HUES48 (cell line): Measurements from ENCODE around the gene TXNDC11.
A peak's percentile ranks its signal among the peaks of the same experiment; 100 is the strongest.
"Not testable (repeated sequence)": the region's sequence is repeated elsewhere in the genome, so short reads cannot be mapped to it uniquely, and the experiment has no call there.

ENCODE experiments used
- H3K27ac ChIP-seq: one replicate; pipeline ENCODE4 v1.7.0; 2013; ENCODE audit warnings: low read depth, low read length, inconsistent platforms
- H3K27me3 ChIP-seq: 2 replicates; pipeline ENCODE4 v1.6.1; 2013; ENCODE audit warnings: mild to moderate bottlenecking, low read length; ENCODE audit not compliant: control insufficient read depth, insufficient read depth
- H3K36me3 ChIP-seq: 2 replicates; pipeline ENCODE4 v1.6.1; 2013; ENCODE audit warnings: low read length; ENCODE audit not compliant: control insufficient read depth, insufficient read depth
- H3K4me1 ChIP-seq: 2 replicates; pipeline ENCODE4 v1.6.1; 2013; ENCODE audit warnings: mild to moderate bottlenecking, low read length; ENCODE audit not compliant: control insufficient read depth, insufficient read depth
- H3K4me3 ChIP-seq: 2 replicates; pipeline ENCODE4 v1.5.1; 2013; ENCODE audit warnings: mild to moderate bottlenecking, low read depth, low read length
- H3K9ac ChIP-seq: 2 replicates; pipeline ENCODE4 v1.6.1; 2013; ENCODE audit warnings: mild to moderate bottlenecking, low read depth, low read length, moderate library complexity
- H3K9me3 ChIP-seq: 2 replicates; pipeline ENCODE4 v1.6.1; 2013; ENCODE audit warnings: low read length; ENCODE audit not compliant: control insufficient read depth, insufficient read depth

TXNDC11 gene, protein sequence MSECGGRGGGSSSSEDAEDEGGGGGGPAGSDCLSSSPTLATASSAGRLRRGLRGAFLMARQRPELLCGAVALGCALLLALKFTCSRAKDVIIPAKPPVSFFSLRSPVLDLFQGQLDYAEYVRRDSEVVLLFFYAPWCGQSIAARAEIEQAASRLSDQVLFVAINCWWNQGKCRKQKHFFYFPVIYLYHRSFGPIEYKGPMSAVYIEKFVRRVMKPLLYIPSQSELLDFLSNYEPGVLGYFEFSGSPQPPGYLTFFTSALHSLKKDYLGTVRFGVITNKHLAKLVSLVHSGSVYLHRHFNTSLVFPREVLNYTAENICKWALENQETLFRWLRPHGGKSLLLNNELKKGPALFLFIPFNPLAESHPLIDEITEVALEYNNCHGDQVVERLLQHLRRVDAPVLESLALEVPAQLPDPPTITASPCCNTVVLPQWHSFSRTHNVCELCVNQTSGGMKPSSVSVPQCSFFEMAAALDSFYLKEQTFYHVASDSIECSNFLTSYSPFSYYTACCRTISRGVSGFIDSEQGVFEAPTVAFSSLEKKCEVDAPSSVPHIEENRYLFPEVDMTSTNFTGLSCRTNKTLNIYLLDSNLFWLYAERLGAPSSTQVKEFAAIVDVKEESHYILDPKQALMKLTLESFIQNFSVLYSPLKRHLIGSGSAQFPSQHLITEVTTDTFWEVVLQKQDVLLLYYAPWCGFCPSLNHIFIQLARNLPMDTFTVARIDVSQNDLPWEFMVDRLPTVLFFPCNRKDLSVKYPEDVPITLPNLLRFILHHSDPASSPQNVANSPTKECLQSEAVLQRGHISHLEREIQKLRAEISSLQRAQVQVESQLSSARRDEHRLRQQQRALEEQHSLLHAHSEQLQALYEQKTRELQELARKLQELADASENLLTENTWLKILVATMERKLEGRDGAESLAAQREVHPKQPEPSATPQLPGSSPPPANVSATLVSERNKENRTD

GRCh38 chr16:11742536-11743307 lies at the start of gene TXNDC11:
Gene TXNDC11, minus strand, starts transcription at chr16:11742857. Its CDS starts 127 bp downstream, at chr16:11742730.
- Histone ChIP-seq H3K4me1 (peaks cover 11% of the 10 kb centered on the region), H3K9ac (peak within 1 kb of the TSS; percentile 89), H3K4me3 (peak within 1 kb of the TSS; percentile 86), H3K27me3 (no peaks in the 10 kb centered on the region), H3K36me3 (no peaks in the 10 kb centered on the region), H3K27ac (peak within 1 kb of the TSS; percentile 84), H3K9me3 (no peaks in the 10 kb centered on the region)

DNA sequence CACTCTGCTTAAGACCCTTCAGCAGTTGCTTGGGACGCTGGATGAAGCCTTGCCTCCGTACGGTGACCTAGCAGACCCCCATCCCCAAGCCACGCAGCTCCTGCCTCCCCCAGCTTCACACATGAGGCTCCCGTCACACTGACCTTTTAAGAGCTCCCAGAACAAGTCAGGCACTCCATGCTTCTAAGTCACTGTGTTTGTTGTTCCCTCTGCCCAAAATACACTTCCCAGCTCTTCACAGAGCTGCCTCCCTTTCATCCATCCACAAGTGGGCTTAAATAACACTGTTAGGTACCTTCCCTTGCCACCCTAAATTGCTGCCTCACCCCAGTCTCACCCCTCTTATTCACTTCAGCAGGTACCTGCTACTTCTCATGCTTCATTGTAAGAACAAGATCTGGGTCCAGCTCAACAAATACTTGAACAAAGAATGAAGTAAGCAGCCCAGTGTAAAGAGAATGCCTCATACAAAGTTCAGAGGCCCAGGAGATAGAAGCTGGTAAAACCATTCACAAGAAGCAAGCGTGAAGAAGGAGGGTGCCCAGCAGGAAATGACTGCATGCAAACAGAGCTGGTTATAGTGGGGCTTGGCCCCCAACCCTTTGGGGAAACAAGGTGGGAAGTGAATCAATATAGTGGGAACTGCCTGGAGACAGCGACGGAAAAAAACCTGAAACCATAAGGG lies 48.6 kb upstream of the TXNDC11 start:
- Histone ChIP-seq H3K4me3 (no peak overlapping the region), H3K9me3 (no peaks in the 10 kb centered on the region), H3K27ac (peak overlapping the region; percentile 59), H3K9ac (peak overlapping the region; percentile 18; the same call in 1 of the 2 replicates), H3K36me3 (peaks cover 20% of the 10 kb centered on the region), H3K27me3 (no peaks in the 10 kb centered on the region), H3K4me1 (no peaks in the 10 kb centered on the region)

DNA sequence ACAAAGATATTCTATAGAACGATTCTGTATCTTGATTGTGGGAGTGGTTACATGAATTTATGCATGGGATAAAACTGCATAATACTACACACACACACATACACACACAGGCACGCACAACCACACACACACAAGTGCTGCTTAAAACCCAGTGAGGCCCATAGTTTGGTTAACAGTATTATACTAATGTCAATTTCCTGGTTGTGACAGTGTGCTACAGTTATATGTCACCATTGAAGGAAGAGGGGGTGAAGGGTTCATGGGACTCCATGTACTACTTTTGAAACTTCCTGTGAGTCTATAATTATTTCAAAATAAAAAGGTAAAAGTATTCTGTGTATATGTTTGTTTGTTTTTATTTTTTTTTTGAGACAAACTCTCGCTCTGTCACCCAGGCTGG lies 46.3 kb upstream of the TXNDC11 start:
- Histone ChIP-seq H3K36me3 (peaks cover 11% of the 10 kb centered on the region), H3K4me1 (no peaks in the 10 kb centered on the region)

DNA sequence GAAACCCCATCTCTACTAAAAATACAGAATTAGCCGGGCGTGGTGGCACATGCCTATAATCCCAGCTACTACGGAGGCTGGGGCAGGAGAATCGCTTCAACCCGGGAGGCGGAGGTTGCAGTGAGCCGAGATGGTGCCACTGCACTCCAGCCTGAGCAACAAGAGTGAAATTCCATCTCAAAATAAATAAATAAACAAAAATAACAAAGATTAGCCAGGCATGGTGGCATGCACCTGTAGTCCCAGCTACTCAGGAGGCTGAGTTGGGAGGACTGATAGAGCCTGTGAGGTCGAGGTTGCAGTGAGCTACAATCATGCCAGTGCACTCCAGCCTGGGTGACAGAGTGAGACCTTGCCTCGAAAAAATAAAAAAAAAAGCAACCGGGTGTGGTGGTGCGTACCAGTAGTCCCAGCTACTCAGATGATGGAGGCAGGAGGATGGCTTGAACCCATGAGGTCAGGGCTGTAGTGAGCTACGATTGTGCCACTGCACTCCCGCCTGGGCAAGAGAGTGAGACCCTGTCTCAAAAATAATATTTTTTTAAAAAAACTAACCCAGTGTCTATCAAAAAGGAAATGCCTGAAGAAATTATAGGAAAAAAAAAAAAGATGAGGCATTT lies 42.4 kb upstream of the TXNDC11 start:
- not testable (repeated sequence) for H3K36me3 ChIP-seq, H3K27me3 ChIP-seq, H3K27ac ChIP-seq, H3K4me3 ChIP-seq, H3K9ac ChIP-seq, H3K9me3 ChIP-seq, H3K4me1 ChIP-seq

More for the DNA sequence above, 46.3 kb upstream of the TXNDC11 start:
- Histone ChIP-seq H3K27me3 (no peaks in the 10 kb centered on the region), H3K4me3 (no peak overlapping the region), H3K27ac (no peak overlapping the region), H3K9ac (no peak overlapping the region), H3K9me3 (no peaks in the 10 kb centered on the region)

DNA sequence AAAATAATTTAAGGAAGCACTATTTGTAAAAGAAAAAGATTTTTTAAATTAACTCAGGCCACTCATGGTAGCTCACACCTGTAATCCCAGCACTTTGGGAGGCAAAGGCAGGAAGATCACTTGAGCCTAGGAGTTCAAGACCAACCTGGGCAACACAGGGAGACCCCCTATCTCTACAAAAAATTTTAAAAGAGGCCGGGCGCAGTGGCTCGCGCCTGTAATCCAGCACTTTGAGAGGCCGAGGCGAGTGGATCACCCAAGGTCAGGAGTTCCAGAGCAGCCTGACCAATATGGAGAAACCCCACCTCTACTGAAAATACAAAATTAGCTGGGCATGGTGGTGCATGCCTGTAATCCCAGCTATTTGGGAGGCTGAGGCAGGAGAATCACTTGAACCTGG lies 41.7 kb upstream of the TXNDC11 start:
- not testable (repeated sequence) for H3K27ac ChIP-seq, H3K4me1 ChIP-seq, H3K27me3 ChIP-seq, H3K9ac ChIP-seq, H3K9me3 ChIP-seq, H3K4me3 ChIP-seq
- peaks cover 11% of the 10 kb centered on the region for H3K36me3 ChIP-seq

- H3K9ac ChIP-seq: no peak overlapping the region
- H3K4me3 ChIP-seq: no peak overlapping the region
- peaks cover 15% of the 10 kb centered on the region for H3K36me3 ChIP-seq
- H3K9me3 ChIP-seq: no peaks in the 10 kb centered on the region
- no peaks in the 10 kb centered on the region for H3K27me3 ChIP-seq
- H3K27ac ChIP-seq: no peak overlapping the region
- no peaks in the 10 kb centered on the region for H3K4me1 ChIP-seq
These were observed 41.3 kb upstream of the TXNDC11 start for GRCh38 chr16:11784038-11784369.

DNA sequence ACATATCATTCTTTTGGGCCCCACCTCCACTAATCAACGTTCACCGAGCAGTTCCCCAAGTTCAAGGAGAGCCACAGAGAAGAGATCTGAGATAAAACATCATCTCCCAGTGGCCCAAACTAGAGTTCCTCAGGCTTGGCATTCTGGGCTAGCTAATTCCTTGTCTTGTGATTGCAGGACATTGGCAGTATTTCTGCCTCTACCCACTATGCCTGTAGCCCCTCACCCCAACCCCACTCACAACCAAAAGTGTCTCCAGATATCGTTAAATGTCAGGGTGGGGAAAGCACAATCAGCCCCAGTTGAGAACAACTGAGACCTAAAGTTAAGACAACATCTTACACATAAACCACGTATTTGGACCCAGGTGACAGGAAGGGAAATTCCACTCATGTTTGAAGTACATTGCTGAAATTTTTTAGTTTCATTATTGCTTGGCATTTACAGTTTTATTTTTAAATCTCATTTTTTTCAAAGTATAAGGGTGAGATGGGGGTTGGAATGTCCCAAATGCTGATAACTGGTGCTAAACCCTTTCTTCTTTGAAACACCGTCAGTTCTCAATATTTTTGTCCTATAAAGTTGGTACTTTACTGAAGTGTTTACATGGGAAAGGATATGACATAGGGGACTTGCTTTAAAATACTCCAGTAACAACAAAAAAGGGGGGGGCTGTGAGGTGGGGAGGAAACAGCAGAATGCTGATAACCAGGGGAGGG lies 40.8 kb upstream of the TXNDC11 start:
- H3K27ac ChIP-seq: no peak overlapping the region

DNA sequence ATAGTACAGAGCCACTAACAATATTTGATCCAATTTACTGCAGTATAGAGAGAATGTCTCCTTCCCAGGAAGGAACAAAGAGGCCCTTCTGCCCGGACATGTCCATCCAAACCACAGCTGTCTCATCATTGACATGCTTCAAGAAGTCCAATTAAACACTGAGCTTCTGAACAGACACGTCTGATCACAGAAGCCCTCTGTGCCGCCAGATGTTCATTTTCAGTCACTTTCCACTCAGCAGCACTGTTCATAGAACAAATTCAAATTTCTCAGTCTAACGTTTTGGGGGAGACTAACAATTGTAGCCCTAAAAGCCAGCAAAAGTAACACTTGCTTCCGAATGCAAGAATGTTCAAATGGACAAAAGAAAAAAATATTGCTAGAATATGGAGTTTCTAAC lies 39.1 kb upstream of the TXNDC11 start:
- Histone ChIP-seq H3K27me3 (no peaks in the 10 kb centered on the region), H3K27ac (no peak overlapping the region), H3K4me3 (no peak overlapping the region), H3K9ac (no peak overlapping the region), H3K4me1 (no peaks in the 10 kb centered on the region), H3K36me3 (peaks cover 31% of the 10 kb centered on the region), H3K9me3 (no peaks in the 10 kb centered on the region)

More for the DNA sequence above, 40.8 kb upstream of the TXNDC11 start:
- H3K9ac ChIP-seq: no peak overlapping the region; the same call in 1 of the 2 replicates
- no peaks in the 10 kb centered on the region for H3K27me3 ChIP-seq
- no peaks in the 10 kb centered on the region for H3K9me3 ChIP-seq
- no peak overlapping the region for H3K4me3 ChIP-seq
- H3K4me1 ChIP-seq: no peaks in the 10 kb centered on the region
- H3K36me3 ChIP-seq: peaks cover 18% of the 10 kb centered on the region

DNA sequence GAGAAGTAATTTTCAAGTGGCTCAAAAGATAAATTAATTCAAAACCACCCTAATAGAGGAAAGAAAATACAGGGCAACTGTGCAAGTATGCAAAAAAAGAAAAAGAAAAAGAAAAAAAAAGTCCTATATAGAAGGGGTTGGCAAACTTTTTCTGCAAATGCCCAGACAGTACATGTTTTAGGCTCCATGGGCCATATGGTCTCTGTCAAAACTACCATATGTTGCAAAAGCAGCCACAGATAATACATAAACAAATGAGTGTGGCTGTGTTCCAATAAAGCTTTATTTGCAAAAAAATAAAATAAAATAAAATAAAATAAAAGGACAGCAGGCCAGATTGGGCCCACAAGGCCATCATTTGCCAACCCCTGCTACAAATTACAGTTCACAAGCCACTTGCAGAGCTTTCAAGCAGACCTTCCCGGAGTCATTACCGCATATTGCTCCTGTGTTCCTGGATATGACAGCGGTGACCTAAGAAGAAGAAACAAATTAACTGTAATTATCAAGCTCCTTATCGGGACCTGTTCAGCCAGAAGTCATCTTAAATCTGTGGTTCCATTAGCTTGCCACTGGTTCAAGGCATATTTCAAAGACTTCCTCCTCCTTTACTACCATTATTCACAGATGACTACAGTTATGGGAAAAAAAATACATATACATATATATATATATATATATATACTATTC lies 38.5 kb upstream of the TXNDC11 start:
- Histone ChIP-seq H3K9me3 (no peaks in the 10 kb centered on the region), H3K27ac (no peak overlapping the region), H3K4me1 (no peaks in the 10 kb centered on the region), H3K27me3 (no peaks in the 10 kb centered on the region), H3K4me3 (no peak overlapping the region), H3K36me3 (peaks cover 37% of the 10 kb centered on the region), H3K9ac (no peak overlapping the region)
